Right lobe of liver (tissue), 6 donors: ENCODE results near the gene RASL11A. TPM values are rescaled to one million over a fixed set of nuclear protein-coding genes. Genes with fewer than 3 reads are reported as not detected.

Experiments used
- ATAC-seq, 4 donors: fragments of 200-7000 bp; cut with Tn5 transposase; one replicate each; pipeline ENCODE4 v1.9.1; 2020; ENCODE audit warnings: mild to moderate bottlenecking in 4 of 4, moderate library complexity in 4 of 4
- DNase-seq, 3 donors: peaks; one replicate each; pipeline ENCODE4 v3.0.0-alpha.2; 2020
- H3K27ac ChIP-seq, 3 donors: fragments of 200-600 bp; one replicate each; pipeline ENCODE4 v1.8.0; 2022
- H3K27me3 ChIP-seq, 2 donors: fragments of 200-600 bp; one replicate each; pipeline ENCODE4 v1.8.0; 2022
- H3K36me3 ChIP-seq, 4 donors: fragments of 200-600 bp; sonication (generic) in 1 of 4; one replicate each; pipeline versions ENCODE4 v1.5.1 to v1.8.0; 2017 to 2022; ENCODE audit warnings: control low read depth in 1 of 4
- H3K4me1 ChIP-seq, 4 donors: fragments of 200-600 bp; sonication (generic) in 1 of 4; one replicate each; pipeline versions ENCODE4 v1.5.1 to v1.8.0; 2017 to 2022; ENCODE audit warnings: control low read depth in 1 of 4
- H3K4me3 ChIP-seq, 3 donors: fragments of 200-600 bp; one replicate each; pipeline ENCODE4 v1.8.0; 2022
- H3K9me3 ChIP-seq, 4 donors: fragments of 200-600 bp; sonication (generic) in 1 of 4; one replicate each; pipeline versions ENCODE4 v1.5.1 to v1.8.0; 2017 to 2022; ENCODE audit warnings: control low read depth in 1 of 4
- CTCF ChIP-seq, 4 donors: fragments of 200-600 bp in 3 of 4; fragments of 450-650 bp in 1 of 4; IDR thresholded peaks; one replicate each; pipeline versions ENCODE4 v1.5.1 to v1.8.0; 2016 to 2022; ENCODE audit warnings: antibody characterized with exemption in 4 of 4, mild to moderate bottlenecking in 2 of 4
- POLR2A ChIP-seq: fragments of 450-650 bp; IDR thresholded peaks from one replicate; pipeline ENCODE4 v1.6.1; 2017; ENCODE audit warnings: antibody characterized with exemption, mild to moderate bottlenecking
- WGBS: methylation state at CpG from one replicate; pipeline ENCODE4 v1.1.6; 2018; ENCODE audit warnings: low coverage, low lambda C conversion rate; ENCODE audit not compliant: insufficient coverage; ENCODE audit errors: missing lambda C conversion rate; 5-methylcytosine and 5-hydroxymethylcytosine counted together
- intact Hi-C, 2 donors: fragments of 100-400 bp; cut with DNase I; formaldehyde crosslinking; loops; one replicate each; pipeline versions ENCODE4 v1.11.2 to v1.14.1; 2022
- total RNA-seq, 6 experiments: library from RNA; depleted of rRNA in 2 of 6; stranded (reverse); fragments of >200 nt in 2 of 6; fragmentation: NEBNext Ultra II Directional in 3 of 6; extraction: Animal tissue kit (Norgen Biotek cat#: 25700) in 3 of 6; gene quantifications; one replicate each; pipeline versions ENCODE4 v1.1.0 to v1.2.4, GENCODE V29; 2016 to 2023
- donor health status: DM: no; HTN: yes; CAD: no.
- donor health status: DM: no; HTN: no; CAD: no.
- donor health status: DM: no; HTN: no; CAD: no.
- donor health status: DM: no; HTN: yes; CAD: no.
- donor health status: DM: no; HTN: yes; CAD: no.

Gene RASL11A
- total RNA-seq, 6 experiments from 2014 or later, result 4.2 to 23.4 (median 6.1) TPM

GRCh38 chr13:27258637-27259386, 11.8 kb upstream of the RASL11A start:
- TF ChIP-seq CTCF (IDR thresholded peaks at IDR 0.05) (no peak), POLR2A (no peak)
- peaks cover 0 to 49% (median 13%) of the 10 kb centered on the region in 4 donors for H3K36me3 ChIP-seq
- H3K27ac ChIP-seq, result no peak overlapping the region
- intact Hi-C loops, result no loop called here
- peaks cover 0 to 32% (median 0%) of the 10 kb centered on the region in 4 donors for H3K4me1 ChIP-seq
- H3K27me3 ChIP-seq, result no peaks in the 10 kb centered on the region
- ATAC-seq (no peak), DNase-seq (no peak)
- no peak overlapping the region for H3K4me3 ChIP-seq
- 88% methylated on average over 4 of the region's 5 CpGs for WGBS
- H3K9me3 ChIP-seq, result no peaks in the 10 kb centered on the region

- peaks cover 0 to 38% (median 13%) of the 10 kb centered on the region in 4 donors for H3K36me3 ChIP-seq
- no peaks in the 10 kb centered on the region for H3K9me3 ChIP-seq
- peaks cover 0 to 22% (median 0%) of the 10 kb centered on the region in 4 donors for H3K4me1 ChIP-seq
- TF ChIP-seq POLR2A (no peak), CTCF (IDR thresholded peaks at IDR 0.05) (no peak)
- 50% methylated on average over 2 of the region's 2 CpGs for WGBS
- DNase-seq (no peak), ATAC-seq (peak; percentile 28 to 62 (median 46))
- H3K27me3 ChIP-seq, result no peaks in the 10 kb centered on the region
- intact Hi-C loops, result no loop called here
- H3K4me3 ChIP-seq, result no peak overlapping the region
- no peak overlapping the region for H3K27ac ChIP-seq
These were observed 10.8 kb upstream of the RASL11A start for GRCh38 chr13:27259831-27260230.

GRCh38 chr13:27261396-27261795, 9.2 kb upstream of the RASL11A start:
- no peak overlapping the region for H3K4me3 ChIP-seq
- no peak overlapping the region for H3K27ac ChIP-seq
- H3K27me3 ChIP-seq, result no peaks in the 10 kb centered on the region
- DNase-seq (no peak), ATAC-seq (no peak)
- TF ChIP-seq CTCF (IDR thresholded peaks at IDR 0.05) (no peak), POLR2A (no peak)
- H3K9me3 ChIP-seq, result no peaks in the 10 kb centered on the region
- WGBS, result 84% methylated on average over 5 of the region's 5 CpGs
- intact Hi-C loops, result no loop called here
- peaks cover 0 to 8% (median 0%) of the 10 kb centered on the region in 4 donors for H3K4me1 ChIP-seq
- H3K36me3 ChIP-seq, result peaks cover 0 to 24% (median 12%) of the 10 kb centered on the region in 4 donors

- H3K4me3 ChIP-seq, result no peak overlapping the region
- peaks cover 0 to 6% (median 3%) of the 10 kb centered on the region in 4 donors for H3K36me3 ChIP-seq
- 56% methylated on average over 2 of the region's 2 CpGs for WGBS
- no peaks in the 10 kb centered on the region for H3K9me3 ChIP-seq
- intact Hi-C loops, result no loop called here
- no peaks in the 10 kb centered on the region for H3K4me1 ChIP-seq
- no peaks in the 10 kb centered on the region for H3K27me3 ChIP-seq
- DNase-seq (no peak), ATAC-seq (no peak)
- TF ChIP-seq CTCF (IDR thresholded peaks at IDR 0.05), result no peak
- no peak for TF ChIP-seq POLR2A
- no peak overlapping the region for H3K27ac ChIP-seq
These were observed 7.2 kb upstream of the RASL11A start for GRCh38 chr13:27263438-27263837.
